DOHH2 (cell line): ENCODE data around the gene CDH16.

Experiments
- H3F3A ChIP-seq: fragments of 200-600 bp; sonication (generic), shearing (Covaris generic); 2 replicates; pipeline ENCODE4 v1.6.0; 2016; ENCODE audit warnings: antibody characterized with exemption, mild to moderate bottlenecking; ENCODE audit not compliant: control insufficient read depth, insufficient read depth
- H3K27ac ChIP-seq: fragments of 200-600 bp; sonication (generic); 2 replicates; pipeline ENCODE4 v1.5.1; 2014; ENCODE audit warnings: low read depth, mild to moderate bottlenecking, low read length, moderate library complexity
- H3K27me3 ChIP-seq: fragments of 200-600 bp; sonication (generic); 2 replicates; pipeline ENCODE4 v1.6.1; 2014; ENCODE audit warnings: mild to moderate bottlenecking, low read length, mixed read lengths; ENCODE audit not compliant: control insufficient read depth
- H3K36me3 ChIP-seq: fragments of 200-600 bp; sonication (generic); 2 replicates; pipeline ENCODE4 v1.6.1; 2014; ENCODE audit warnings: mild to moderate bottlenecking, low read length, moderate library complexity, mixed read lengths; ENCODE audit not compliant: control insufficient read depth
- H3K4me1 ChIP-seq: fragments of 200-600 bp; sonication (generic); 2 replicates; pipeline ENCODE4 v1.6.1; 2014; ENCODE audit warnings: mild to moderate bottlenecking, low read length, mixed read lengths; ENCODE audit not compliant: control insufficient read depth
- H3K4me2 ChIP-seq: fragments of 200-600 bp; sonication (generic); 2 replicates; pipeline ENCODE4 v1.6.0; 2014; ENCODE audit warnings: mild to moderate bottlenecking, low read length, moderate library complexity
- H3K4me3 ChIP-seq: fragments of 200-600 bp; sonication (generic); 2 replicates; pipeline ENCODE4 v1.5.1; 2014; ENCODE audit warnings: mild to moderate bottlenecking, low read length, mixed read lengths
- H3K79me2 ChIP-seq: fragments of 200-600 bp; sonication (generic); 2 replicates; pipeline ENCODE4 v1.6.1; 2014; ENCODE audit warnings: mild to moderate bottlenecking, low read length, mixed read lengths; ENCODE audit not compliant: control insufficient read depth
- H3K9me2 ChIP-seq: fragments of 200-600 bp; sonication (generic); replicated peaks from 2 replicates; pipeline ENCODE4 v1.6.1; 2014; ENCODE audit warnings: mild to moderate bottlenecking, low read length, mixed read lengths; ENCODE audit not compliant: control insufficient read depth
- H3K9me3 ChIP-seq: fragments of 200-600 bp; sonication (generic); 2 replicates; pipeline ENCODE4 v1.6.1; 2014; ENCODE audit warnings: antibody characterized with exemption, low read length, mixed read lengths; ENCODE audit not compliant: control insufficient read depth, insufficient read depth
- H4K20me1 ChIP-seq: fragments of 200-600 bp; sonication (generic); 2 replicates; pipeline ENCODE4 v1.6.0; 2014; ENCODE audit warnings: low read depth, mild to moderate bottlenecking, antibody characterized with exemption, low read length, moderate library complexity; ENCODE audit not compliant: control insufficient read depth, insufficient read depth
- EZH2phosphoT487 ChIP-seq: fragments of 200-600 bp; sonication (generic); IDR thresholded peaks from 2 replicates; pipeline ENCODE4 v1.6.1; 2017; ENCODE audit warnings: borderline replicate concordance, mild to moderate bottlenecking, antibody characterized with exemption, low read length, moderate library complexity, mixed read lengths
- TF ChIP-seq, protein P1 (sequence below): fragments of 200-600 bp; sonication (generic); IDR thresholded peaks from one replicate; pipeline ENCODE4 v1.5.1; 2014; ENCODE audit warnings: antibody characterized with exemption, mild to moderate bottlenecking, low read depth, low read length; ENCODE audit not compliant: poor library complexity, severe bottlenecking

The CDH16 gene, protein sequence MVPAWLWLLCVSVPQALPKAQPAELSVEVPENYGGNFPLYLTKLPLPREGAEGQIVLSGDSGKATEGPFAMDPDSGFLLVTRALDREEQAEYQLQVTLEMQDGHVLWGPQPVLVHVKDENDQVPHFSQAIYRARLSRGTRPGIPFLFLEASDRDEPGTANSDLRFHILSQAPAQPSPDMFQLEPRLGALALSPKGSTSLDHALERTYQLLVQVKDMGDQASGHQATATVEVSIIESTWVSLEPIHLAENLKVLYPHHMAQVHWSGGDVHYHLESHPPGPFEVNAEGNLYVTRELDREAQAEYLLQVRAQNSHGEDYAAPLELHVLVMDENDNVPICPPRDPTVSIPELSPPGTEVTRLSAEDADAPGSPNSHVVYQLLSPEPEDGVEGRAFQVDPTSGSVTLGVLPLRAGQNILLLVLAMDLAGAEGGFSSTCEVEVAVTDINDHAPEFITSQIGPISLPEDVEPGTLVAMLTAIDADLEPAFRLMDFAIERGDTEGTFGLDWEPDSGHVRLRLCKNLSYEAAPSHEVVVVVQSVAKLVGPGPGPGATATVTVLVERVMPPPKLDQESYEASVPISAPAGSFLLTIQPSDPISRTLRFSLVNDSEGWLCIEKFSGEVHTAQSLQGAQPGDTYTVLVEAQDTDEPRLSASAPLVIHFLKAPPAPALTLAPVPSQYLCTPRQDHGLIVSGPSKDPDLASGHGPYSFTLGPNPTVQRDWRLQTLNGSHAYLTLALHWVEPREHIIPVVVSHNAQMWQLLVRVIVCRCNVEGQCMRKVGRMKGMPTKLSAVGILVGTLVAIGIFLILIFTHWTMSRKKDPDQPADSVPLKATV

DNA sequence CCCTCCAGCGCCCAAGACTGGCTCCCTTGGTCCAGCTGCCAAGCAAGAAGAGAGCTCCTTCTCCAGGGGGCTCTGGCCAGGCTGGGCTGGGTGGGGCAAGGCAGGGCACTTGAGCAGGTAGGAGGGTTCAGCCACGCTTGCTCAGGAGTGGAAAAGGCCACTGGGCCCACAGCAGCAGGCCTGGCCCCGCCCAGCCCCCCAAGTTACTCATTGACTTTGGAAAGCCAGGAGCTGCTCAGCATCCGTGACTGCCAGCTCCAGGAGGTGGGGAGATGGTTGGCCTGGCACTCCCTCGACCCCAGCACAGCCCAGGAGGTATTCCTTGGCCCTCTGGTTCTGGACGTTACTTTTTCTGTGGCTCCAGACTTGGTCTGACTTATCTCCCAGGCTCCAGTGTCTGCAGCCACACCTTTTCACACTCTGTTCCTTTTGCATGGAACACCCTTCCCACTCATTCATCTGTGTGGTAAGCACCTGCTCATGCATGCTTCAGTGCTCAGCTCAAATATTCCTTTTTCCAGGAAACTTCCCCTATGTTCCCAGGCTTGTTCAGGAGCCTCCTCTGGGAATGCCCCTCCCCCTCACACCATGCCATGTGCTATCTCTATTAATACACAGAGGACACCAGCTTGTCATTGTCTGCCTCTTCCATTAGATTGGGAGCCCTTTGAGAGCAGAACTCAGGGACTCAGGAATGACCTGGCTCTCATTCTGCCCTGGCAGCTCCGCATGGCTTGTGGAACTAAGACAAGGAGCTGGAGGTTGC lies at the start of gene CDH16:
Gene CDH16, minus strand, starts transcription at position 83 of the 766 bp plus-strand sequence. CDS start 820 bp downstream, outside the sequence.
- H3K36me3 ChIP-seq: no peaks in the 10 kb centered on the region
- no peaks in the 10 kb centered on the region for H3K9me3 ChIP-seq
- no peaks in the 10 kb centered on the region for H4K20me1 ChIP-seq
- no peaks in the 10 kb centered on the region for H3K79me2 ChIP-seq
- TF ChIP-seq, protein P1, sequence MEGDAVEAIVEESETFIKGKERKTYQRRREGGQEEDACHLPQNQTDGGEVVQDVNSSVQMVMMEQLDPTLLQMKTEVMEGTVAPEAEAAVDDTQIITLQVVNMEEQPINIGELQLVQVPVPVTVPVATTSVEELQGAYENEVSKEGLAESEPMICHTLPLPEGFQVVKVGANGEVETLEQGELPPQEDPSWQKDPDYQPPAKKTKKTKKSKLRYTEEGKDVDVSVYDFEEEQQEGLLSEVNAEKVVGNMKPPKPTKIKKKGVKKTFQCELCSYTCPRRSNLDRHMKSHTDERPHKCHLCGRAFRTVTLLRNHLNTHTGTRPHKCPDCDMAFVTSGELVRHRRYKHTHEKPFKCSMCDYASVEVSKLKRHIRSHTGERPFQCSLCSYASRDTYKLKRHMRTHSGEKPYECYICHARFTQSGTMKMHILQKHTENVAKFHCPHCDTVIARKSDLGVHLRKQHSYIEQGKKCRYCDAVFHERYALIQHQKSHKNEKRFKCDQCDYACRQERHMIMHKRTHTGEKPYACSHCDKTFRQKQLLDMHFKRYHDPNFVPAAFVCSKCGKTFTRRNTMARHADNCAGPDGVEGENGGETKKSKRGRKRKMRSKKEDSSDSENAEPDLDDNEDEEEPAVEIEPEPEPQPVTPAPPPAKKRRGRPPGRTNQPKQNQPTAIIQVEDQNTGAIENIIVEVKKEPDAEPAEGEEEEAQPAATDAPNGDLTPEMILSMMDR: no peak
- TF ChIP-seq EZH2phosphoT487: no peak
- no peaks in the 10 kb centered on the region for H3K9me2 ChIP-seq
- H3K4me2 ChIP-seq: no peak within 1 kb of the TSS
- H3F3A ChIP-seq: no peaks in the 10 kb centered on the region
- peaks cover 22% of the 10 kb centered on the region for H3K27me3 ChIP-seq
- H3K27ac ChIP-seq: no peak within 1 kb of the TSS
- no peak within 1 kb of the TSS for H3K4me3 ChIP-seq
- H3K4me1 ChIP-seq: no peaks in the 10 kb centered on the region

DNA sequence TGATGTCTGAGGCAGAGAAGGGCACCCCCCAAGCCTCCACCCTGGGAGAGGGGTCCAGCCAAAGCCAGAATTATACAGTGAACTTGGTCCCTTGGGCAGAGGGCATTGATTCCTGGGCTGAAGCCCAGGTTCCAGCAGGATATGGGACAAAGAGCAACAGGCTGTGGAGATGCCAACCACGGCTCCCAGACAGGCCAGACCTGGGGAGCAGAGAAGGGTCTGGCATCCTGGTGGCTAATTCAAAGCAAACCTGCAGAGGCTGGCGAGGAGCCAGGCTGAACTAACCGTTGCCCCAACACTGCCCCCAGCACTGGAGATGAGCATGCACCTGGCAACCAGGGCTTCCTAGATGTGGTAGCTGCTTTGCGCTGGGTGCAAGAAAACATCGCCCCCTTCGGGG lies 45.4 kb upstream of the CDH16 start:
- Histone ChIP-seq H3F3A (no peaks in the 10 kb centered on the region), H3K4me3 (no peak overlapping the region), H3K36me3 (no peaks in the 10 kb centered on the region), H3K9me2 (no peaks in the 10 kb centered on the region), H3K27ac (no peak overlapping the region), H3K79me2 (no peaks in the 10 kb centered on the region), H3K9me3 (no peaks in the 10 kb centered on the region), H4K20me1 (no peaks in the 10 kb centered on the region), H3K4me1 (peaks cover 13% of the 10 kb centered on the region), H3K27me3 (no peaks in the 10 kb centered on the region), H3K4me2 (no peak overlapping the region)
- TF ChIP-seq, protein P1: no peak

DNA sequence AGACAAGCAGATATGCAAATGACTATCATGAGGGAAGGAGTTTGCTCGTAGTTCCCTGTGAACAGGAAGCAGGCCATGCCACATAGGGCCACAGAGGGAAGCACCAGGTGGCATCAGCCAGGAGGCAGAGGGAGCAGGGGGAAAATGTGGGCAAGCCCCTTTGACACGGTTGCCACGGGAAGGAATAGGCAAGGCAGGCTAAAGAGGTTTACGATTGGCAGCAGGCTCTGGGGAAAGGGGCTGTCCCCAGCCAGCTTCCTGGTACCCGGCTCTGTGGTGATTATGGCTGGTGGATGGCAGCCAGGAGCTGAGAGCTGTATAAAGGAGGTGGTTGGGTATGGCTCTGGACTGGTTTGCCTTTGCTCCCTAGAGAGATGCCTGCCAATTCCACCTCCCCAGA lies 43.2 kb upstream of the CDH16 start:
- no peak for TF ChIP-seq EZH2phosphoT487
- TF ChIP-seq, protein P1: no peak
- peak overlapping the region; percentile 72 for H3K4me2 ChIP-seq
- H3F3A ChIP-seq: no peaks in the 10 kb centered on the region
- H3K27ac ChIP-seq: no peak overlapping the region
- H3K27me3 ChIP-seq: peaks cover 4% of the 10 kb centered on the region; the same call in 1 of the 2 replicates
- no peaks in the 10 kb centered on the region for H3K9me2 ChIP-seq
- no peaks in the 10 kb centered on the region for H4K20me1 ChIP-seq
- no peaks in the 10 kb centered on the region for H3K9me3 ChIP-seq
- no peaks in the 10 kb centered on the region for H3K36me3 ChIP-seq
- peak overlapping the region; percentile 72 for H3K4me3 ChIP-seq
- no peaks in the 10 kb centered on the region for H3K79me2 ChIP-seq
- H3K4me1 ChIP-seq: peaks cover 13% of the 10 kb centered on the region
